IMR-90 (cell line): ENCODE data around the gene HLA-F. TPM values are rescaled to one million over a fixed set of nuclear protein-coding genes. Genes with fewer than 3 reads are reported as not detected.

Source experiments
- ATAC-seq: fragments of 200-7000 bp; cut with Tn5 transposase; 2 replicates; pipeline ENCODE4 v1.9.1; 2020; ENCODE audit warnings: low read depth, mild to moderate bottlenecking, moderate library complexity
- BruUV-seq: library from RNA; stranded (reverse); fragments of 400-500 nt; replicated peaks from 2 replicates; lab custom pipeline; 2021; lab: Mats Ljungman, UMichigan
- CTCF ChIA-PET: fragments of 300-600 bp; formaldehyde crosslinking; extraction: SDS; loops from one replicate; lab custom pipeline; 2021; ENCODE audit warnings: antibody characterized with exemption; lab: Yijun Ruan, JAX
- POLR2A ChIA-PET: fragments of 300-600 bp; sonication (Branson Sonifier 250); formaldehyde crosslinking; loops from one replicate; lab custom pipeline; 2022; ENCODE audit warnings: antibody characterized with exemption; ENCODE audit not compliant: unreplicated experiment; lab: Charles Lee
- DNase-seq: peaks from one replicate; pipeline ENCODE4 v3.0.0; 2013
- H2AFZ ChIP-seq: replicated peaks from 2 replicates; pipeline ENCODE3; 2013; ENCODE audit warnings: low read length, mild to moderate bottlenecking; ENCODE audit not compliant: poor library complexity
- H2AK5ac ChIP-seq: 2 replicates; pipeline ENCODE4 v1.6.1; 2013; ENCODE audit warnings: low read depth, low read length, inconsistent platforms
- H2AK9ac ChIP-seq: replicated peaks from 2 replicates; pipeline ENCODE3; 2013; ENCODE audit warnings: mild to moderate bottlenecking, low read depth, low read length, moderate library complexity; ENCODE audit not compliant: poor library complexity
- H2BK120ac ChIP-seq: 2 replicates; pipeline ENCODE4 v1.6.1; 2013; ENCODE audit warnings: low read depth, low read length, inconsistent platforms
- H2BK15ac ChIP-seq: 3 replicates; pipeline ENCODE4 v1.6.1; 2013; ENCODE audit warnings: low read depth, low read length, inconsistent platforms
- H2BK20ac ChIP-seq: 2 replicates; pipeline ENCODE4 v1.6.1; 2013; ENCODE audit warnings: low read depth, mild to moderate bottlenecking, inconsistent platforms, low read length, moderate library complexity
- H2BK5ac ChIP-seq: 2 replicates; pipeline ENCODE4 v1.6.1; 2013; ENCODE audit warnings: mild to moderate bottlenecking, low read depth, low read length, inconsistent platforms; ENCODE audit not compliant: poor library complexity, severe bottlenecking
- H3K14ac ChIP-seq: replicated peaks from 2 replicates; pipeline ENCODE4 v1.6.1; 2013; ENCODE audit warnings: low read depth, low read length, inconsistent platforms
- H3K18ac ChIP-seq: 2 replicates; pipeline ENCODE4 v1.6.1; 2013; ENCODE audit warnings: low read depth, low read length, control low read depth
- H3K23ac ChIP-seq: 2 replicates; pipeline ENCODE4 v1.6.1; 2013; ENCODE audit warnings: low read depth, low read length, inconsistent platforms
- H3K27ac ChIP-seq: 2 replicates; pipeline ENCODE4 v1.5.1; 2013; ENCODE audit warnings: mild to moderate bottlenecking, control low read depth, low read length; ENCODE audit not compliant: insufficient read depth
- H3K27me3 ChIP-seq: 2 replicates; pipeline ENCODE4 v1.6.1; 2013; ENCODE audit warnings: low read length; ENCODE audit not compliant: control insufficient read depth, insufficient read depth
- H3K36me3 ChIP-seq: 2 replicates; pipeline ENCODE4 v1.6.1; 2013; ENCODE audit warnings: low read length, mixed read lengths; ENCODE audit not compliant: control insufficient read depth, insufficient read depth
- H3K4ac ChIP-seq: 2 replicates; pipeline ENCODE4 v1.6.1; 2013; ENCODE audit warnings: low read depth, low read length, inconsistent platforms
- H3K4me1 ChIP-seq: 2 replicates; pipeline ENCODE4 v1.6.1; 2013; ENCODE audit warnings: low read length, mixed read lengths; ENCODE audit not compliant: control insufficient read depth, insufficient read depth
- H3K4me2 ChIP-seq: 2 replicates; pipeline ENCODE4 v1.6.1; 2013; ENCODE audit warnings: low read depth, mild to moderate bottlenecking, control low read depth, low read length, moderate library complexity
- H3K4me3 ChIP-seq: 2 replicates; pipeline ENCODE4 v1.5.1; 2013; ENCODE audit warnings: low read depth, mild to moderate bottlenecking, control low read depth, low read length, moderate library complexity; ENCODE audit not compliant: insufficient read depth
- H3K56ac ChIP-seq: 2 replicates; pipeline ENCODE4 v1.6.1; 2013; ENCODE audit warnings: low read length, inconsistent platforms; ENCODE audit not compliant: insufficient read depth; ENCODE audit errors: extremely low read depth
- H3K79me1 ChIP-seq, 2 experiments: 2 replicates each; pipeline ENCODE4 v1.6.1; 2013; ENCODE audit warnings: low read length in 2 of 2, inconsistent platforms in 1 of 2, low read depth in 1 of 2
- H3K9ac ChIP-seq: 2 replicates; pipeline ENCODE4 v1.6.1; 2013; ENCODE audit warnings: low read depth, low read length, control low read depth
- H3K9me1 ChIP-seq: 2 replicates; pipeline ENCODE4 v1.6.1; 2013; ENCODE audit warnings: low read length, inconsistent platforms; ENCODE audit not compliant: insufficient read depth
- H3K9me3 ChIP-seq: 2 replicates; pipeline ENCODE4 v1.6.1; 2013; ENCODE audit warnings: low read length; ENCODE audit not compliant: control insufficient read depth, insufficient read depth
- H4K20me1 ChIP-seq: 2 replicates; pipeline ENCODE4 v1.6.1; 2013; ENCODE audit warnings: low read length, inconsistent platforms; ENCODE audit not compliant: insufficient read depth
- H4K5ac ChIP-seq: 2 replicates; pipeline ENCODE4 v1.6.1; 2013; ENCODE audit warnings: mild to moderate bottlenecking, low read depth, low read length, control low read depth
- H4K8ac ChIP-seq, 2 experiments: 2 replicates each; pipeline ENCODE4 v1.6.1; 2013; ENCODE audit warnings: low read depth in 2 of 2, low read length in 2 of 2, control low read depth in 1 of 2, inconsistent platforms in 1 of 2
- H4K91ac ChIP-seq: 2 replicates; pipeline ENCODE4 v1.6.1; 2013; ENCODE audit warnings: low read depth, low read length, inconsistent platforms; ENCODE audit not compliant: insufficient read depth
- BHLHE40 ChIP-seq: fragments of 150-350 bp; IDR thresholded peaks from 2 replicates; pipeline ENCODE4 v1.6.1; 2016; ENCODE audit warnings: mild to moderate bottlenecking, low read depth, low read length
- MAZ ChIP-seq: IDR thresholded peaks from 2 replicates; pipeline ENCODE4 v1.6.1; 2012; ENCODE audit warnings: low read depth, mild to moderate bottlenecking, low read length, improper control_type of control experiment, moderate library complexity, borderline replicate concordance
- RAD21 ChIP-seq: IDR thresholded peaks from 2 replicates; pipeline ENCODE4 v1.6.1; 2012; ENCODE audit warnings: low read length, improper control_type of control experiment
- RCOR1 ChIP-seq: IDR thresholded peaks from 2 replicates; pipeline ENCODE4 v1.6.1; 2012; ENCODE audit warnings: mild to moderate bottlenecking, low read length, improper control_type of control experiment; ENCODE audit not compliant: insufficient replicate concordance
- RFX5 ChIP-seq: IDR thresholded peaks from 2 replicates; pipeline ENCODE4 v1.8.0; 2012; ENCODE audit warnings: low read depth, mild to moderate bottlenecking, low read length, moderate library complexity
- WGBS, 2 experiments: methylation state at CpG; one replicate each; pipeline versions ENCODE4 v1.1.5 to v1.1.7; 2013; ENCODE audit warnings: missing lambda C conversion rate in 2 of 2; ENCODE audit not compliant: insufficient read length in 1 of 2; ENCODE audit errors: extremely low coverage in 2 of 2; 5-methylcytosine and 5-hydroxymethylcytosine counted together
- dilution Hi-C: fragments of 300-500 bp; cut with HindIII; formaldehyde crosslinking; loops from one replicate; pipeline ENCODE4 v1.14.3; 2018; ENCODE audit warnings: low sequenced_read_pairs; ENCODE audit not compliant: unreplicated experiment
- in situ Hi-C: fragments of 300-500 bp; cut with MboI; formaldehyde crosslinking; loops from 3 replicates; pipeline ENCODE4 v1.14.3; 2019; ENCODE audit warnings: low sequenced_read_pairs, inconsistent platforms, mixed read lengths
- intact Hi-C: fragments of 100-400 bp; cut with micrococcal nuclease; formaldehyde crosslinking; loops from 2 replicates; pipeline ENCODE4 v1.10.0; 2022
- polyA plus RNA-seq, 3 experiments: library from polyadenylated mRNA; depleted of rRNA; stranded (reverse); fragments of >200 nt; gene quantifications; 2 replicates each; pipeline ENCODE4 v1.2.3, GENCODE V29; 2012; ENCODE audit warnings: low replicate concordance in 1 of 3
- total RNA-seq: library from RNA; depleted of rRNA; stranded (reverse); fragments of >200 nt; gene quantifications from 2 replicates; pipeline ENCODE4 v1.2.3, GENCODE V29; 2012
- TF ChIP-seq, protein P1 (sequence below): conservative IDR thresholded peaks from 2 replicates; pipeline ENCODE4 v1.5.1; 2012; ENCODE audit warnings: mild to moderate bottlenecking, low read depth, low read length, improper control_type of control experiment

The HLA-F gene
- total and polyA plus RNA-seq, 2 of the 4 experiments (the other 2 are of a cell fraction) = not detected

DNA sequence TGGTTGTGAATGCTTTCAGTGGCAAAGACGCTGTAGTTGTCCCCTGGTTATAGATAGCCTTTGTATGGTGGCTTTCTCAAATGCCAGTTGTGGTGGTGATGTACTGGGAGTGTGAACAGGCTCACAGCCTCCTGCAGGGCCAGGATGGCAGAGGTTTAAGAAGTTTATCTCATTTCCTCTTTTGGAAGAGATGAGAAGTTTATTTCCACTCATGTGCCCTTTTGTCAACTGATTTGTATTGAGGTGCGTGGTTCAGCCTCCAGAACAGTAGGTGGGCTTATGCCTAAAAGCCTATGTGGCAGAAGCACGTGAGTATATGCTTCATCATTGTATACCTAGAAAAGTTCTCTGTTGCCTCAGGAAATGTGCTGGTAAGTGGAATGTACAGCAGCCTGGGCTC, 28.6 kb upstream of the HLA-F start:
- H2AK5ac ChIP-seq = no peak overlapping the region
- intact Hi-C loops (no loop called here), dilution Hi-C loops (no loop called here), in situ Hi-C loops (no loop called here)
- no peak overlapping the region for H3K27ac ChIP-seq
- ATAC-seq (no peak), DNase-seq (no peak)
- BruUV-seq = no TSS peak
- H4K5ac ChIP-seq = no peak overlapping the region
- no peak overlapping the region for H3K18ac ChIP-seq
- H3K9ac ChIP-seq = no peak overlapping the region
- H3K9me1 ChIP-seq = no peaks in the 10 kb centered on the region
- no peak overlapping the region for H3K56ac ChIP-seq
- H2BK20ac ChIP-seq = no peak overlapping the region
- no peaks in the 10 kb centered on the region for H3K4me1 ChIP-seq
- no peaks in the 10 kb centered on the region for H3K36me3 ChIP-seq
- no peak overlapping the region for H2BK5ac ChIP-seq
- TF ChIP-seq RFX5 = no peak
- TF ChIP-seq BHLHE40 = no peak
- TF ChIP-seq, protein P1, sequence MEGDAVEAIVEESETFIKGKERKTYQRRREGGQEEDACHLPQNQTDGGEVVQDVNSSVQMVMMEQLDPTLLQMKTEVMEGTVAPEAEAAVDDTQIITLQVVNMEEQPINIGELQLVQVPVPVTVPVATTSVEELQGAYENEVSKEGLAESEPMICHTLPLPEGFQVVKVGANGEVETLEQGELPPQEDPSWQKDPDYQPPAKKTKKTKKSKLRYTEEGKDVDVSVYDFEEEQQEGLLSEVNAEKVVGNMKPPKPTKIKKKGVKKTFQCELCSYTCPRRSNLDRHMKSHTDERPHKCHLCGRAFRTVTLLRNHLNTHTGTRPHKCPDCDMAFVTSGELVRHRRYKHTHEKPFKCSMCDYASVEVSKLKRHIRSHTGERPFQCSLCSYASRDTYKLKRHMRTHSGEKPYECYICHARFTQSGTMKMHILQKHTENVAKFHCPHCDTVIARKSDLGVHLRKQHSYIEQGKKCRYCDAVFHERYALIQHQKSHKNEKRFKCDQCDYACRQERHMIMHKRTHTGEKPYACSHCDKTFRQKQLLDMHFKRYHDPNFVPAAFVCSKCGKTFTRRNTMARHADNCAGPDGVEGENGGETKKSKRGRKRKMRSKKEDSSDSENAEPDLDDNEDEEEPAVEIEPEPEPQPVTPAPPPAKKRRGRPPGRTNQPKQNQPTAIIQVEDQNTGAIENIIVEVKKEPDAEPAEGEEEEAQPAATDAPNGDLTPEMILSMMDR = no peak
- TF ChIP-seq RCOR1 = no peak
- TF ChIP-seq RAD21 = no peak
- TF ChIP-seq MAZ = no peak
- no peak overlapping the region for H3K4me3 ChIP-seq
- H3K9me3 ChIP-seq = peaks cover 2% of the 10 kb centered on the region; the same call in 1 of the 2 replicates
- no peaks in the 10 kb centered on the region for H4K20me1 ChIP-seq
- H4K91ac ChIP-seq = no peak overlapping the region
- H3K14ac ChIP-seq = no peak overlapping the region
- H3K4me2 ChIP-seq = no peak overlapping the region
- H2BK120ac ChIP-seq = no peak overlapping the region
- H3K4ac ChIP-seq = no peak overlapping the region
- H2AFZ ChIP-seq = no peak overlapping the region
- ChIA-PET POLR2A (no interaction called here), CTCF (no interaction called here)
- H3K27me3 ChIP-seq = no peaks in the 10 kb centered on the region
- no peak overlapping the region for H2AK9ac ChIP-seq
- H3K79me1 ChIP-seq = no peaks in the 10 kb centered on the region
- 28% methylated on average over 2 of the region's 3 CpGs; no CpG with 5 or more reads in 1 of the 2 experiments for WGBS, 2 experiments
- H3K23ac ChIP-seq = no peak overlapping the region
- no peak overlapping the region for H4K8ac ChIP-seq
- no peak overlapping the region for H2BK15ac ChIP-seq
